Naive B cell (primary cell): Measurements from ENCODE around the gene CPT1B. TPM values are rescaled to one million over a fixed set of nuclear protein-coding genes. Genes with fewer than 3 reads are reported as not detected.

Experiments used
- ATAC-seq, 2 donors: fragments of 150-1000 bp; cut with Tn5 transposase; 2 replicates each; pipeline ENCODE4 v1.10.0; 2021; ENCODE audit warnings: low read depth in 2 of 2, mild to moderate bottlenecking in 2 of 2, moderate library complexity in 2 of 2
- DNase-seq: peaks from one replicate; pipeline ENCODE4 v3.0.0; 2022
- H3K27ac Mint-ChIP-seq, 6 donors: one replicate each; pipeline ENCODE4 v1.8.0; 2020 to 2022; ENCODE audit warnings: mild to moderate bottlenecking in 6 of 6, mixed read lengths in 6 of 6, moderate library complexity in 5 of 6, inconsistent platforms in 2 of 6
- H3K27me3 Mint-ChIP-seq, 3 donors: one replicate each; pipeline ENCODE4 v1.8.0; 2021 to 2022; ENCODE audit warnings: mixed read lengths in 3 of 3, mild to moderate bottlenecking in 1 of 3
- H3K36me3 Mint-ChIP-seq, 2 donors: one replicate each; pipeline ENCODE4 v1.8.0; 2020 to 2022; ENCODE audit warnings: mixed read lengths in 2 of 2, inconsistent platforms in 1 of 2, mild to moderate bottlenecking in 1 of 2
- H3K4me1 Mint-ChIP-seq, 3 donors: one replicate each; pipeline ENCODE4 v1.8.0; 2020 to 2022; ENCODE audit warnings: mixed read lengths in 3 of 3, inconsistent platforms in 1 of 3, mild to moderate bottlenecking in 1 of 3, moderate library complexity in 1 of 3
- H3K4me3 Mint-ChIP-seq, 8 donors: one replicate each; pipeline ENCODE4 v1.8.0; 2020 to 2022; ENCODE audit warnings: mild to moderate bottlenecking in 8 of 8, mixed read lengths in 8 of 8, moderate library complexity in 8 of 8, inconsistent platforms in 2 of 8
- H3K9me3 Mint-ChIP-seq, 7 donors: one replicate each; pipeline ENCODE4 v1.8.0; 2020 to 2022; ENCODE audit warnings: mixed read lengths in 7 of 7, mild to moderate bottlenecking in 5 of 7, inconsistent platforms in 2 of 7, moderate library complexity in 1 of 7
- polyA plus RNA-seq, 6 donors: library from polyadenylated mRNA; unstranded; fragments of 300-500 nt; fragmentation: Illumina TruSeq; gene quantifications; one replicate each; pipeline ENCODE4 v1.2.3, GENCODE V29; 2021; ENCODE audit warnings: low read depth in 6 of 6

The CPT1B gene
- polyA plus RNA-seq, 6 donors from 2014 or later = 0.09 to 1.4 (median 1.00) TPM; not detected in 1

GRCh38 chr22:50595189-50595588 is 17.0 kb upstream of the CPT1B start:
- DNase-seq = no peak
- Mint-ChIP-seq H3K4me1 (peaks cover 0 to 5% (median 0%) of the 10 kb centered on the region in 3 donors), H3K36me3 (peaks cover 12 to 15% of the 10 kb centered on the region in 2 donors), H3K27ac (peak overlapping the region in 2 of 6 donors; percentile 24 to 82), H3K9me3 (peaks cover 0 to 3% (median 0%) of the 10 kb centered on the region in 7 donors), H3K4me3 (no peak overlapping the region), H3K27me3 (peaks cover 7 to 26% (median 13%) of the 10 kb centered on the region in 3 donors)
- no peak for ATAC-seq

DNA sequence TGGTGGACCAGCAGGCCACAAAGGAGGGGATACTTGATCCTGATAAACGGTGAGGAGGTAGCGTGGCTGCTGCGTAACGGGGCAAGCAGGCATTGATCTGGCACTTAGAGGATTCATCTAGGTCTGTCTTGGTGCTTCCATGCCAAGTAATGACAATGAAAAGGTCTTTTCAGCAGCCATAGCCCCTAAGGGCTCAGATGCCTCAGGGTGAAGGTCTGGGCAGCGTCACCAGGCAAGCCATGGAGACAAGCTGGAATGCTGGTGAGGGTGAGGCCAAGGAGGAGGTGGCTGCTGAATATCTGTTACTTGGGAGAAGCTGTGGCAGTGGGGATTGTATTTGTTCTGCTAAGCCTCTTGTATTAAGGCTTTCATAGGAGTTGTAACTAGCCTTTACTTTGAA is 9.2 kb upstream of the CPT1B start:
- no peak for ATAC-seq
- Mint-ChIP-seq H3K9me3 (no peaks in the 10 kb centered on the region), H3K36me3 (peaks cover 0 to 4% of the 10 kb centered on the region in 2 donors), H3K27me3 (no peaks in the 10 kb centered on the region), H3K4me1 (peaks cover 0 to 8% (median 8%) of the 10 kb centered on the region in 3 donors), H3K27ac (no peak overlapping the region), H3K4me3 (no peak overlapping the region)
- no peak for DNase-seq

GRCh38 chr22:50586416-50586815 is 8.2 kb upstream of the CPT1B start:
- no peaks in the 10 kb centered on the region for H3K27me3 Mint-ChIP-seq
- no peak for ATAC-seq

GRCh38 chr22:50585781-50586180 is 7.6 kb upstream of the CPT1B start:
- Mint-ChIP-seq H3K4me1 (peaks cover 6 to 20% (median 10%) of the 10 kb centered on the region in 3 donors), H3K27me3 (no peaks in the 10 kb centered on the region), H3K27ac (no peak overlapping the region), H3K9me3 (no peaks in the 10 kb centered on the region), H3K36me3 (no peaks in the 10 kb centered on the region), H3K4me3 (peak overlapping the region in 1 of 8 donors; percentile 27)
- ATAC-seq = no peak
- DNase-seq = no peak

More at GRCh38 chr22:50586416-50586815, 8.2 kb upstream of the CPT1B start:
- Mint-ChIP-seq H3K36me3 (peaks cover 0 to 4% of the 10 kb centered on the region in 2 donors), H3K4me1 (peaks cover 3 to 14% (median 10%) of the 10 kb centered on the region in 3 donors), H3K9me3 (no peaks in the 10 kb centered on the region), H3K4me3 (peak overlapping the region in 1 of 8 donors; percentile 27), H3K27ac (no peak overlapping the region)
- no peak for DNase-seq

DNA sequence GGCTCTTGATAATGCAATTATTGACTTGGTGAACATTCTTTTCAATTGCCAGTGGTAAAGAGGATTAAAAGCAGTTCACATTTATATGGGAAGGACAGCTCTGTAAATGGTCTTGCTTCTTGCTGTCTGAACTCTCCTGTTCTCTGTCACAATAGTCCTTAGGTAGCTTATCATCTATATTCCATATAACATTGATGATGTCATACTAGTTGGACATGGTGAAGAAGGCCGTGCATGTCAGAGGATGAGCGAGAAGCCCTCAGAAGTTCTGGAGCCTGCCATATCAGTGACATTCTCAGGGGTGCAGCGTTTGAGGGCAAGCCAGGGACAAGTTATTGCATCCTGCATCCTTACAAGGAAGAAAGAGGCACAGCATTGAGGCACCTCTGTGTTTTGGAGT is 7.0 kb upstream of the CPT1B start:
- Mint-ChIP-seq H3K4me3 (no peak overlapping the region), H3K4me1 (peaks cover 6 to 24% (median 10%) of the 10 kb centered on the region in 3 donors), H3K36me3 (no peaks in the 10 kb centered on the region), H3K27me3 (no peaks in the 10 kb centered on the region), H3K9me3 (no peaks in the 10 kb centered on the region), H3K27ac (no peak overlapping the region)
- ATAC-seq (no peak), DNase-seq (no peak)

- no peak overlapping the region for H3K27ac Mint-ChIP-seq
- no peaks in the 10 kb centered on the region for H3K27me3 Mint-ChIP-seq
- peak overlapping the region in 7 of 8 donors; percentile 19 to 97 (median 91) for H3K4me3 Mint-ChIP-seq
- no peaks in the 10 kb centered on the region for H3K9me3 Mint-ChIP-seq
- peaks cover 6 to 32% (median 10%) of the 10 kb centered on the region in 3 donors for H3K4me1 Mint-ChIP-seq
- H3K36me3 Mint-ChIP-seq = no peaks in the 10 kb centered on the region
- no peak for ATAC-seq
- DNase-seq = no peak
Measured at GRCh38 chr22:50584106-50585096, 6.2 kb upstream of the CPT1B start.

- Mint-ChIP-seq H3K9me3 (no peaks in the 10 kb centered on the region), H3K27ac (peak overlapping the region in 3 of 6 donors; percentile 50 to 91 (median 80)), H3K36me3 (no peaks in the 10 kb centered on the region), H3K4me1 (peaks cover 6 to 34% (median 10%) of the 10 kb centered on the region in 3 donors), H3K4me3 (peak overlapping the region; percentile 91 to 97 (median 95)), H3K27me3 (no peaks in the 10 kb centered on the region)
- ATAC-seq (peak; percentile 13 to 20), DNase-seq (no peak)
Measured at GRCh38 chr22:50583294-50583861, 5.2 kb upstream of the CPT1B start.

- Mint-ChIP-seq H3K27me3 (no peaks in the 10 kb centered on the region), H3K4me1 (peaks cover 6 to 34% (median 10%) of the 10 kb centered on the region in 3 donors), H3K36me3 (no peaks in the 10 kb centered on the region), H3K9me3 (no peaks in the 10 kb centered on the region), H3K27ac (peak within 1 kb of the TSS; percentile 91 to 100 (median 96)), H3K4me3 (peak within 1 kb of the TSS; percentile 91 to 97 (median 95))
- DNase-seq (peak; percentile 99), ATAC-seq (peak; percentile 89)
Measured at GRCh38 chr22:50582493-50583293, 4.5 kb upstream of the CPT1B start, which contains the start of gene CHKB. Gene CHKB, minus strand, starts transcription at chr22:50582849. Its CDS starts 68 bp downstream, at chr22:50582781.

GRCh38 chr22:50581950-50582492 is 3.8 kb upstream of the CPT1B start:
- ATAC-seq (peak in 1 of 2 donors; percentile 0), DNase-seq (no peak)

DNA sequence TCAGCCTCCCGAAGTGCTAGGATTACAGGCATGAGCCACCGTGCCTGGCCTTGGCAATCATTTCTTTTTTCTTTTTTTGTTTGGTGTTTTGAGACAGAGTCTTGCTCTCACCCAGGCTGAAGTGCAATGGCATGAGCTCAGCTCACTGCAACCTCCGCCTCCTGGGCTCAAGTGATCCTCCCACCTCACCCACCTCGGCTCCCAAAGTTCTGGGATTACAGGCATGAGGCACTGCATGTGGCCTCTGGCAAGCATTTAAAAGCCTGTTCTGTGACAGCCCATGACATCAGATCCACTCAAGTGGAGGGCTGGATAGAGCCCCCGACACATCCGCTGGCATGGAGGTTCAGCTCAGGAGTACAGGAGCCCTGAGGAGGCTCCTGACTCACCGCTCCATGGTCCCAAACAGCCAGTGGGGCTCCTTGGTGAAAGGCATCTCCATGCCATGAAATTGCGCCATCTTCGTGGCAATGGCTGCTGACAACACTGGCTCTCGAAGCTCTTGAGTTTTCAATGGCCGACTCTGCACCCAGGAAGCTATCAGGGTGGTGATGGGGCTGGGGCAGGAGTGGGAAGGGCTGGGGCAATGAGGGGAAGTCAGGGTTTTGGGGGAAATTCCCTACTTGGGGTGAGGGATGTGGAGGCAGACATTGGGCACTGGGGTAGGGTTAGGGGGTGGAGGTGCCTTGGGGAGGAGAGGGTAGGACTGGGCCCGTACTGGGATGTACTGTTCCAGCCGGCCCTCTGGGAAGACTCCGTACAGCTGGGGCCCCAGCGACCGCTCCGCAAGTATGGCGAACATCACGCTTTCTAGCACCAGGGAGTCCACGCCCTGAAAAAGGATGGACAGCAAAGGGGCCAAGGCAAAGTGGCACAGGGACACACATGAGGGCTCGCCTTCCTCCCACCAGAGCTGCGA is 3.1 kb upstream of the CPT1B start:
- no peak for ATAC-seq
- Mint-ChIP-seq H3K27ac (peak overlapping the region in 5 of 6 donors; percentile 24 to 91 (median 48)), H3K36me3 (no peaks in the 10 kb centered on the region), H3K4me3 (peak overlapping the region; percentile 77 to 95 (median 89)), H3K27me3 (peaks cover 0 to 4% (median 0%) of the 10 kb centered on the region in 3 donors), H3K9me3 (no peaks in the 10 kb centered on the region), H3K4me1 (peaks cover 14 to 37% (median 15%) of the 10 kb centered on the region in 3 donors)
- no peak for DNase-seq

More at GRCh38 chr22:50581950-50582492, 3.8 kb upstream of the CPT1B start:
- Mint-ChIP-seq H3K4me1 (peaks cover 13 to 37% (median 14%) of the 10 kb centered on the region in 3 donors), H3K27ac (peak overlapping the region; percentile 34 to 100 (median 74)), H3K4me3 (peak overlapping the region; percentile 91 to 97 (median 95)), H3K27me3 (peaks cover 0 to 4% (median 0%) of the 10 kb centered on the region in 3 donors), H3K9me3 (no peaks in the 10 kb centered on the region), H3K36me3 (no peaks in the 10 kb centered on the region)

DNA sequence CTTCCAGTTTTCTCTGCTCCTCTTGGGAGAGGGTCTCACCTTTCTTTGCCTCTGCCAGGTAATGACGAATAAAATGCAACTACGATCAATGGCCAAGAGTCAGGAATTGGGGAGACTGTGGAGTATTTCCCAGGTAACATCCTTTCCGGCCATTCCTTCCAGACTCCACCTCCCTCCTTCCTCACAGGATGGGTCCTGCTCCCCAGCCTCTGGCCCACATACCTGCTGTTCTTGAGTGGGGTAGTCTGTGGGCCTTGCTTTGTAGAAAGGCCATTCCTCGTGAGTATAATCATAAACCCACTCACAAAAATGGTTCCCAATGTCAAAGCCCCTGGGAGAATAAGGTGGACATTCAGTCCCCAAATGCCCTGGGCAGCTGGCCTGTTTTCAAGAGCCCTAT is 1.5 kb upstream of the CPT1B start:
- Mint-ChIP-seq H3K36me3 (no peaks in the 10 kb centered on the region), H3K4me1 (peaks cover 14 to 37% (median 15%) of the 10 kb centered on the region in 3 donors), H3K27ac (peak overlapping the region in 1 of 6 donors; percentile 64), H3K4me3 (peak overlapping the region in 2 of 8 donors; percentile 51 to 94), H3K27me3 (peaks cover 0 to 4% (median 0%) of the 10 kb centered on the region in 3 donors), H3K9me3 (no peaks in the 10 kb centered on the region)
- no peak for DNase-seq
- ATAC-seq = no peak
